Measurements from ENCODE around the gene UNC13B.

The UNC13B gene

GRCh38 chr9:35340046-35340445, 178.2 kb downstream of the UNC13B start:
- DNase-seq = no peak

- DNase-seq = no peak
Measured at GRCh38 chr9:35341021-35341420, 179.2 kb downstream of the UNC13B start.

- DNase-seq = no peak
Measured at GRCh38 chr9:35341585-35341984, 179.8 kb downstream of the UNC13B start.

- no peak for DNase-seq
Measured at GRCh38 chr9:35342221-35342958, 180.6 kb downstream of the UNC13B start.

- no peak for DNase-seq
Measured at GRCh38 chr9:35348109-35348508, 186.3 kb downstream of the UNC13B start.

GRCh38 chr9:35349287-35349990, 187.6 kb downstream of the UNC13B start:
- no peak for DNase-seq

GRCh38 chr9:35350212-35350611, 188.4 kb downstream of the UNC13B start:
- no peak for DNase-seq

- no peak for DNase-seq
Measured at GRCh38 chr9:35350827-35351549, 189.2 kb downstream of the UNC13B start.

- DNase-seq = no peak
Measured at GRCh38 chr9:35353731-35354365, 192.0 kb downstream of the UNC13B start.

DNA sequence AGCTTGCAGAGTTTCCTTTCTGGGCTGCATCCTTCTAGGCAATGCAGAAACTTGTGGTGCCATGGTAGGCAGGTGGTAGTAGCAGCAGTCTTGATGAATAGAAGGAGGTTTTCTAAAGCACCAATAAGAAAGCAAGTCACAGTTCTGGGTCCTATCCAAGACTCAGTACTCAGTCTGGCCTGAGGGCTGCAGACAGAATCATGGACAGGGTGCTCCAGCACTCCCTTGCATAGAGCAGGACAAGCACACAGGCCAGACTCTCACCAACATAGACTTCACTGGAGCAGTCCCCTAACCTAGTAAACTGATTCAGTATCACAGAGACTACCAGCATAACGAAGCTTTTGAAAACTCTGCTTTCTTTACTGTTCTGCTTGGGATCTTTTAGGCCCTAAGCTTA, 194.1 kb downstream of the UNC13B start:
- DNase-seq = no peak

DNA sequence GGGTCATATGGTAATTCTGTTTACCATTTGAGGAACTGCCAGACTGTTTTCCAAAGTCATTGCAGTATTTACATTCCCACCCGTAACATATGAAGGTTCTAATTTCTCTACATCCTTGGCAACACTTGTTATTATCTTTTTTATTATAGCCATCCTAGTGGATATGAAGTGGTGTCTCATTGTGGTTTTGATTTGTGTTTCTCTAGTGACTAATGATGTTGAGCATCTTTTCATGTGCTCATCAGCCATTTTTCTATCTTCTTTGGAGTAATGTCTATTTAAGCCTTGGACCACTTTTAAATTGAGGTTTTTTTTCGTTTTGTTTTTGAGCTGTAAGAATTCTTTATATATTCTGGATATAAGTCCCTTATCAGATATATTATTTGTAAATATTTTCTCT, 195.3 kb downstream of the UNC13B start:
- DNase-seq = no peak

DNA sequence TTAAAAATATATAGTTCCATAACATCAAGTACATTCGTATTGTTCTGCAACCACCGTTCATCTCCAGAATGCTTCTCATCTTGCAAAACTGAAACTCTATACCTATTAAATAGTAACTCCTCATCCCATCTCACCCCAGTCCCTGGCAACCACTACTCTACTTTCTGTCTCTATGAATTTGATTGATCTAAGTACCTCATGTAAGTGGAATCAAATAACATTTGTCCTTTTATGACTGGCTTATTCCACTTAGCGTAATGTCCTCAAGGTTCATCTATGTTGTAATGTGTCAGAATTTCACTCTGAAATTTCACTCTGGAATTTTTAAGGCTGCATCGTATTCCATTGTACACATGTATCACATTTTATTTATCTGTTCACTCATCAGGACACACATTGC, 196.0 kb downstream of the UNC13B start:
- DNase-seq = no peak

DNA sequence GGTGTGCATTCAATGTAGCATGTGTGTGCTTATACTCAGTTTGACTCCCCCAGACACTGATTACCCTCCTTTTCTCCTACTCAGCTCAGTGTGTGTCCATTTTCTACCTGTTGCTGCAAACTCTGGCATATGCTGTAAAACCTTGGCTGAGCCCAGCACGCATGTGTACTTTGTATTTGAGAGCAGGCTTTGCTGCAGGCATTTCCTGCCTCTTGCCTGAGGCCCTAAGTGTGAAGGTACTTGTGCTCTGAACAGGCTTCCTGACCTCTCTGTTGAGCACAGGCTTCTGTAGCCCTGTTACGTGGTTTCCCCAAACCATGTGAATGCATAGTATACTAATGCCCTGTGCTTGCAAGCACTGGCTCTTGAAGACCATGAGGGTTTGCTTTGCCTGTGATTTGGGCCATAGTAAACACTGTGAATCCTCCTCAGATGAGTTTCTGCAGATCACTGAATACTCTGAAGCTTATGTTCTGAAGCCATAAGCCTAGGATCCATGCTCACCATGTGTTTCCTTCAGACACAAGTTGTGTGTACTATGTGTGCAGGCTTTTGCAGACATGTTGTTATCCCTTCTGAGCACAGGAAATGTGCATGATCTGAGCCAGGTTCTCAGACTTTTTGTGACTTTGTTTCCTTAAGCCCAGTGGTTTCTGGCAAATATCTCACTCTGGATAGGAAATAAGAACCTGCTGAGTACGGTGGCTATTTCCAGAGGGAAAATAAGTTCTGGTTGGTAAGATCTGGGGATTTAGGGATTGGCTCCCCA, 203.2 kb downstream of the UNC13B start:
- DNase-seq = no peak

GRCh38 chr9:35366627-35367026, 204.8 kb downstream of the UNC13B start:
- DNase-seq = no peak

DNA sequence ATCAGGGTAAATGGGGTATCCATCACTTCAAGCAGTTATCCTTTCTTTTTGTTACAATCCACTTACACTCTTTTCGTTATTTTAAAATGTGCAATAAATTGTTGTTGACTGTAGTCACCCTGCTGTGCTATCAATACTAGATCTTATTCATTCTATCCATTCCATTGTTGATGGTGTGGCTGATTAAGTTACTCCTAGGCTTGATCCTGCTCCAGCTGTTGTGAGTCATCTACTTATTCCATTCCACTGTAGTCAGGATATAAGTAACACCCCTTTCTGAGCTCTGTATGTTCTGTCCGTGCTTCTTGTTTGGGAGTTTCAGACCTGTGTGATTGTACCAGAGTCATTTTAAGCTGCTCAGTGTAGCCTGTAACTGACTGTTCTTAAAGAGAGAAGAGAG, 205.6 kb downstream of the UNC13B start:
- DNase-seq = no peak

DNA sequence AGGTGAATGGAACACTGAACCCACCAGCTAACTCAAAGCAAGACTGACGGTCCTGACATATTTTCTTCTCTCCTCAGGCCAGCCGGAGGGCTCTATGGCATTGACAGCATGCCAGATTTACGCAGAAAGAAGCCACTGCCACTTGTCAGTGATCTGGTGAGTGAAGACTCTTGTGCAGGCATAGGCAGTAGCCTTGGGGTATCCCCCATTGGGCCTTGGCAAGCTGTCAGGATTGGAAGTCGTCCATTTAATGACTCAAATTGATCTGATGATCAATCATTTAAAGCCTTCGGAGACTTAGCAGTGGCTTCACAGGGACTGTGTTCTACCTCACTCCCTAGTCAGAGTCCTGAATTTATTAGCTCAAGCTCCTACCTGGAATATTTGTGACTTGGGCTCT, 208.4 kb downstream of the UNC13B start:
- DNase-seq = no peak

DNA sequence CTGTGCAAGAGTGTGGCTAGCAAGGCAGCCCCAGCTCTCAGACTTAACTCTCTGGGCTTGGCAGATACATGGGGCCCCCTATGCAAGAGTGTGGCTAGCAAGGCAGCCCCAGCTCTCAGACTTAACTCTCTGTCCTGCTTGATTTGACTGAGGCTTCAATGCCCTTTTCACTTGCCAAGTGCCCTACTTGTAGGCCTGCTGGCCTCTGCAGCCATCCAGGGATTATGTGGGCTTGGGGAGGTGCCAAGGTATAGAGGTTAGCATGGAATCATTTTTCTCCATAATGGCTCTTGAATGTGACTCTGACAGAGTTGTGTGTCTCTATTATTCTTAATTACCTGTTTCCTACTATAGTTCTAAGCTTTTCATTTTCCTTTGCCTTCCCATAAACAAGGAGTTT, 212.6 kb downstream of the UNC13B start:
- no peak for DNase-seq

DNA sequence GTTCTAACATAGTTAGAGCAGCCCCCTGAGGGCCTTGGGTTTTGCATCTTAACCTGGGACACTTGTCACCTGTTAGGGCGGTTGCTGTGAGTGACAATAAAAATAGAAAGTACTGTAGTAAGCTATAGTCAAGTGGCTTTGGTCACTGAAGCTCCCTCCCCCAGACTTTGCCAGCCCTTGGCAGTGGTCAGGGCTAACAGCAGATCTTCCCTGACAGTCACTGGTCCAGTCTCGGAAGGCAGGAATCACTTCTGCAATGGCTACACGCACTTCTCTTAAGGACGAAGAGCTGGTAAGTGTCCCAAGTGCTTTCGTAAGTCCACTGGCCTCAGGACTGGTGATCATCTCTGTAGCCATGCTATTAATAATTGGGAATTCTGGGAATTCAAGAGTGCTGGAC, 213.1 kb downstream of the UNC13B start:
- no peak for DNase-seq

- DNase-seq = no peak
Measured at GRCh38 chr9:35380039-35380438, 218.2 kb downstream of the UNC13B start.

DNA sequence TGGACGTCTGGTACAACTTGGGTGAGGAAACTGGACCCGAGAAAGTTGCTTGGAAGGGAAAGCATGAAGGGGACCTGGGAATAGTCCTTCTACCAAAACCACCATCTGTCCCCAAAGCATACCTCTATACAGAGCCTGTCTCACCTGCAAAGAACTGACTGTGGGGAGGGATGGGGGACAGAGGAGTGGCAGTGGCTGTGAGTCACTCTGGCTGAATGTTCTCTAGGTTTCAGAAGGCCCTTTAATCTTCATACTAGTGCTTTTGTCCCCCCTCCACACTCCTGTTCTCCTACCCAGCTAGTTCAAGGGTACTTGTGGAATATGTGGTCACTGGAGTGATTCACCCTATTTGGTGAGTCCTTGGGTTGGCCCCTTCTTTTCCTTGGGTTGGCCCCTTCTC, 218.8 kb downstream of the UNC13B start:
- no peak for DNase-seq

DNA sequence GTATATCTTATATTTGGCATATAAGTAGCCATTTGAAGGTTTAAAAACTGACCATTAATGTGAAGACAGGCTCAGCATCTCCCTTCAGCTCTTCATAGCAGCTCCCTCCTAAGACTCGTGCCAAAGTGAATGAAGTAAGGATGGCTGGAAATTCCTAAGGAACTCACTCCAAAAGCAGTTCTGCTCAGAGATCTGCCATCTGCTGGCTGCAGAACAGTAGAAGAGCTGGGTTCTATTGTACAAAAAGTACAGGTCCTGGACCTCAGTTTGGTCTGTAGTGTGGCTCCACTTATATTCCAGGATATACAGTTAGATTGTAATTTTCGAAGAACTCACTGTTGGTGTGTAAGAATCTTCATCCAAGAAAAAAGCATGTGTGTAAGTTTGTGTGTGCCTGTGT, 223.2 kb downstream of the UNC13B start:
- DNase-seq = no peak

- DNase-seq = no peak
Measured at GRCh38 chr9:35395076-35395705, 233.4 kb downstream of the UNC13B start.
